CD4-positive, alpha-beta T cell (primary cell): ENCODE results near the gene STK11. TPM values are rescaled to one million over a fixed set of nuclear protein-coding genes. Genes with fewer than 3 reads are reported as not detected.
A peak's percentile ranks its signal among the peaks of the same experiment; 100 is the strongest.

Experiments
- ATAC-seq: fragments of 200-7000 bp; cut with Tn5 transposase; one replicate; pipeline ENCODE4 v1.10.0; 2022; ENCODE audit warnings: mild to moderate bottlenecking; ENCODE audit not compliant: poor library complexity
- CTCF ChIA-PET: fragments of 350-600 bp; sonication (Branson Sonifier 250); formaldehyde crosslinking; loops from one replicate; lab custom pipeline; 2021; ENCODE audit warnings: antibody characterized with exemption, inconsistent platforms; lab: Charles Lee
- POLR2A ChIA-PET: fragments of 350-600 bp; sonication (Branson Sonifier 250); formaldehyde crosslinking; loops from one replicate; lab custom pipeline; 2021; ENCODE audit warnings: antibody characterized with exemption, inconsistent platforms; lab: Charles Lee
- DNase-seq, 14 experiments: peaks; one replicate each; pipeline ENCODE4 v3.0.0-alpha.2; 2013 to 2020; ENCODE audit warnings: mixed read lengths in 2 of 14
- H3K27ac ChIP-seq, 2 donors: one replicate each; pipeline versions ENCODE4 v1.5.1 to v1.7.0; 2013; ENCODE audit warnings: low read length in 2 of 2, low read depth in 1 of 2, mild to moderate bottlenecking in 1 of 2
- H3K27me3 ChIP-seq, 2 experiments: 1 replicate in 1 of 2; 2 replicates in 1 of 2; pipeline versions ENCODE4 v1.6.1 to v1.7.0; 2013; ENCODE audit warnings: low read length in 2 of 2, control low read depth in 1 of 2, mild to moderate bottlenecking in 1 of 2, moderate library complexity in 1 of 2; ENCODE audit not compliant: insufficient read depth in 2 of 2, control insufficient read depth in 1 of 2
- H3K36me3 ChIP-seq: one replicate; pipeline ENCODE4 v1.6.1; 2013; ENCODE audit warnings: low read length, control low read depth; ENCODE audit not compliant: insufficient read depth
- H3K4me1 ChIP-seq: one replicate; pipeline ENCODE4 v1.6.1; 2013; ENCODE audit warnings: low read length, control low read depth; ENCODE audit not compliant: insufficient read depth
- H3K4me3 ChIP-seq: one replicate; pipeline ENCODE4 v1.5.1; 2013; ENCODE audit warnings: mild to moderate bottlenecking, low read length, moderate library complexity
- H3K9me3 ChIP-seq, 2 experiments: 1 replicate in 1 of 2; 2 replicates in 1 of 2; pipeline versions ENCODE4 v1.6.1 to v1.7.0; 2013; ENCODE audit warnings: low read length in 2 of 2, mild to moderate bottlenecking in 2 of 2, control low read depth in 1 of 2, moderate library complexity in 1 of 2; ENCODE audit not compliant: control insufficient read depth in 1 of 2, insufficient read depth in 1 of 2
- H3K27ac Mint-ChIP-seq: one replicate; pipeline ENCODE4 v1.8.0; 2020; ENCODE audit warnings: mixed read lengths
- H3K27me3 Mint-ChIP-seq: one replicate; pipeline ENCODE4 v1.8.0; 2021; ENCODE audit warnings: mixed read lengths
- H3K36me3 Mint-ChIP-seq: one replicate; pipeline ENCODE4 v1.8.0; 2021; ENCODE audit warnings: low read depth, mixed read lengths
- H3K4me1 Mint-ChIP-seq: one replicate; pipeline ENCODE4 v1.8.0; 2021; ENCODE audit warnings: low read depth, mixed read lengths
- H3K4me3 Mint-ChIP-seq: one replicate; pipeline ENCODE4 v1.8.0; 2020; ENCODE audit warnings: mild to moderate bottlenecking, mixed read lengths
- H3K9me3 Mint-ChIP-seq: one replicate; pipeline ENCODE4 v1.8.0; 2020; ENCODE audit warnings: mixed read lengths
- CTCF ChIP-seq: fragments of 200-600 bp; IDR thresholded peaks from one replicate; pipeline ENCODE4 v1.8.0; 2022; ENCODE audit warnings: antibody characterized with exemption, mild to moderate bottlenecking
- intact Hi-C, 2 experiments: fragments of 100-400 bp; cut with DNase I in 1 of 2; cut with micrococcal nuclease in 1 of 2; formaldehyde crosslinking; loops; one replicate each; pipeline versions ENCODE4 v1.15.1 to v1.9.0; 2023 to 2025; cut with DNase I, micrococcal nuclease
- total RNA-seq, 174 experiments: library from RNA in 2 of 174; stranded (reverse) in 2 of 174; gene quantifications; one replicate each; pipeline ENCODE4 v1.2.3 and lab custom pipeline; 2021 to 2026

The STK11 gene
- total RNA-seq, 2 experiments from 2014 or later = 49.7 to 53.0 TPM

- Histone ChIP-seq H3K4me3 (peak overlapping the region; percentile 78), H3K4me1 (peaks cover 84% of the 10 kb centered on the region), H3K27me3 (no peaks in the 10 kb centered on the region), H3K9me3 (no peaks in the 10 kb centered on the region), H3K36me3 (peaks cover 22% of the 10 kb centered on the region), H3K27ac (peak overlapping the region; percentile 98 to 99)
- ATAC-seq = peak; percentile 79
- TF ChIP-seq CTCF = no peak
- H3K4me1 Mint-ChIP-seq = peaks cover 46% of the 10 kb centered on the region
- peaks cover 37% of the 10 kb centered on the region for H3K36me3 Mint-ChIP-seq
- ChIA-PET POLR2A (interaction anchor here (1.0 to 10.3 kb wide), 8 partner anchors 8 to 193 kb away, joined by 3 to 193 read pairs (median 11); partner anchors contain the start of genes ARHGAP45, CIRBP and FAM174C), CTCF (interaction anchor here (0.7 to 11.0 kb wide), 5 partner anchors 8 to 290 kb away, joined by 3 to 255 read pairs (median 3); no protein-coding TSS in a partner anchor)
- H3K27me3 Mint-ChIP-seq = no peaks in the 10 kb centered on the region
- intact Hi-C loops = loop anchor here in 1 of 2 experiments (1.0 kb wide), 1 partner anchor 12 kb away; no protein-coding TSS in a partner anchor
- H3K27ac Mint-ChIP-seq = peak overlapping the region; percentile 95
- no peaks in the 10 kb centered on the region for H3K9me3 Mint-ChIP-seq
- H3K4me3 Mint-ChIP-seq = peak overlapping the region; percentile 92
- DNase-seq = peak; percentile 94 to 99 (median 98)
These were observed 55.4 kb downstream of the STK11 start for GRCh38 chr19:1260749-1261537.

DNA sequence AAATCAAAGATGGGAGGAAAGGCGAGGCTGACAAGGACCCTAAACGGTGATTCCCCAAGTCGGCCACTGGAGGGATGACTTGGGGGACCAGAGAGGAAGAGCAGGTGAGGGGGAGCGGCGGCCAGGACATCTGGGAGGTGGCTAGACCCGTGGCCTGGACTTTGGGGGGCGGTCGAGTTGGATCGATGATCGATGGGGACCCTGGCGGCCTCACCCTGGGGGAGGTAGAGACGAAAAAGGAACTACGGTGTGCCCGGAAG, 55.9 kb downstream of the STK11 start:
- H3K4me1 Mint-ChIP-seq = peaks cover 46% of the 10 kb centered on the region
- H3K36me3 Mint-ChIP-seq = peaks cover 31% of the 10 kb centered on the region
- H3K4me1 ChIP-seq = peaks cover 84% of the 10 kb centered on the region
- H3K27ac Mint-ChIP-seq = peak overlapping the region; percentile 95
- H3K9me3 Mint-ChIP-seq = no peaks in the 10 kb centered on the region
- intact Hi-C loops = loop anchor here in 1 of 2 experiments (1.0 kb wide), 1 partner anchor 12 kb away; no protein-coding TSS in a partner anchor
- H3K27me3 ChIP-seq = no peaks in the 10 kb centered on the region
- peak overlapping the region; percentile 78 for H3K4me3 ChIP-seq
- H3K4me3 Mint-ChIP-seq = peak overlapping the region; percentile 92
- H3K36me3 ChIP-seq = peaks cover 17% of the 10 kb centered on the region
- POLR2A ChIA-PET = interaction anchor here (1.0 to 10.3 kb wide), 6 partner anchors 8 to 17 kb away, joined by 3 to 193 read pairs (median 20); partner anchors contain the start of genes CIRBP and FAM174C
- H3K27me3 Mint-ChIP-seq = no peaks in the 10 kb centered on the region
- H3K27ac ChIP-seq = peak overlapping the region; percentile 98
- CTCF ChIA-PET = interaction anchor here (1.0 to 11.0 kb wide), 3 partner anchors 9 to 17 kb away, joined by 3 to 255 read pairs (median 5); no protein-coding TSS in a partner anchor
- DNase-seq (peak in 1 of 14 experiments; percentile 32), ATAC-seq (no peak)
- H3K9me3 ChIP-seq = no peaks in the 10 kb centered on the region
- TF ChIP-seq CTCF = peak; percentile 10

DNA sequence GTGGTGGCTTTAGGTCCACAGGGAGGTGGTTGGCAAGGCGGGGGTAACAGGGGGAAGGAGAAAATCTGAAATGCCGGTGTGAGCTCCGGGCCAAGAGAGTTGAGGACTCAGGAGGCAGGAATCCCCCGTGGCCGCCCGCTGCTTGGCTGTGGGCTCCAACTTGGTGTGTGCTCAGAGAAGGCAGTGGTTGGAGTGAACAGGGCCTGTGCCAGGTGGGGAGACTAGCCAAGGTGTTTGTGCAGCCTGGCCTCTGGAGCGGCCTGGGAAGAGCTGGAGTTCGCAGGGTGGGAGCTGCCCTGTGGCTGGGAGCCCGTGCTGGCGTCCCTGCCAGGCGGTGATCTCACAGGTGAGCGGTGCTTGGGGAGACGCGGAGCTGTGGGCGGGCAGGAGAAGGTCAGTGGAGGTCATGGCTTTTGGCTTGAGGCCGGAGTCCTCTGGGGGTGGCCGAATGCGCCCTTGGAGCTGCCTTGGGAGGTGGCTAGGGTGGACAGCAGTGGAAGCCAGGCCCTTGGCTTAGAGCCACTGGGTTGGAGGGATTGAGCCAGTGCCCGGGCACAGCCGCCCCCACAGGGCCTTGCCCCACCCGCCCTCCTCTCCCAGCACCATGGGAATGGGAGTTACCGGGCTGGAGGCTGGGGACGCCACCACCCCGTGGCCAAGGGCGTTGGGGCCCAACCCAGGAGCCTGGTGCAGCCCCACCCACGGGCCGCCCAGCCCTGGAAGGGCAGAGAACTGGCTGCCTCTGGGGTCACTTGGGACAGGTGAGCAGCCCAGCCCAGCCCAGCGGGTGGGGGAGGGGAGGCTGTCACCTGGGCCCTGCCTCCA, 56.4 kb downstream of the STK11 start:
- H3K9me3 ChIP-seq = no peaks in the 10 kb centered on the region
- peak overlapping the region; percentile 95 for H3K27ac Mint-ChIP-seq
- POLR2A ChIA-PET = interaction anchor here (1.0 to 10.3 kb wide), 6 partner anchors 7 to 18 kb away, joined by 3 to 193 read pairs (median 20); partner anchors contain the start of genes CIRBP and FAM174C
- intact Hi-C loops = loop anchor here in 1 of 2 experiments (1.0 kb wide), 1 partner anchor 13 kb away; no protein-coding TSS in a partner anchor
- TF ChIP-seq CTCF = no peak
- H3K4me3 ChIP-seq = peak overlapping the region; percentile 78
- H3K27me3 ChIP-seq = no peaks in the 10 kb centered on the region
- peaks cover 46% of the 10 kb centered on the region for H3K4me1 Mint-ChIP-seq
- CTCF ChIA-PET = interaction anchor here (1.0 to 11.0 kb wide), 3 partner anchors 9 to 18 kb away, joined by 3 to 255 read pairs (median 5); no protein-coding TSS in a partner anchor
- DNase-seq = peak in 5 of 14 experiments; percentile 26 to 84 (median 56)
- H3K36me3 Mint-ChIP-seq = peaks cover 28% of the 10 kb centered on the region
- ATAC-seq = no peak
- no peaks in the 10 kb centered on the region for H3K27me3 Mint-ChIP-seq
- peak overlapping the region; percentile 92 for H3K4me3 Mint-ChIP-seq
- peaks cover 82% of the 10 kb centered on the region for H3K4me1 ChIP-seq
- peak overlapping the region; percentile 98 for H3K27ac ChIP-seq
- peaks cover 13% of the 10 kb centered on the region for H3K36me3 ChIP-seq
- H3K9me3 Mint-ChIP-seq = no peaks in the 10 kb centered on the region
